ENCODE results near the gene ADGRG6.

ADGRG6 gene

DNA sequence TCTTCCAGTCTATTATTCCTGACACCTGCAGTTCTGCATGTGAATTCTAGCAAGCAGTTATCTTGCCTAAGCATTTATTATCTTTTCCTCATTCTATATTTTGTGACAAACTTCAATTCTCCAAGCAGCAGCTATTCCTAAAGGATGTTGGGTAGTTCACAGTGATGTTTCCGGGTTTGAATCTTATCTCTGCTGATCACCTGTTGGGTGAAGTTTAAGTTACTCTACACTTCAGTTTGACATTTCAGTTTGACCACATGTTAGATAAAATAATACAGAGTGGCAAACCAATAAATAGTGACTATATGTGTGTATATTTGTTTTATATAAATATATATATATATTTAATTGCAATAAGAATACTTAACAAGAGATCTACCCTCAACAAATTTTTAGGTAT lies 168.6 kb downstream of the ADGRG6 start:
- peaks cover 0 to 9% of the 10 kb centered on the region in 2 donors for H3K27me3 Mint-ChIP-seq
- no peaks in the 10 kb centered on the region for H3K36me3 Mint-ChIP-seq
- no peak overlapping the region for H3K27ac Mint-ChIP-seq
- peaks cover 5% of the 10 kb centered on the region in 2 donors for H3K9me3 Mint-ChIP-seq
- H3K4me3 Mint-ChIP-seq: no peak overlapping the region
- peaks cover 0 to 6% of the 10 kb centered on the region in 2 donors for H3K4me1 Mint-ChIP-seq
- DNase-seq (no peak), ATAC-seq (replicated peaks) (no peak)

DNA sequence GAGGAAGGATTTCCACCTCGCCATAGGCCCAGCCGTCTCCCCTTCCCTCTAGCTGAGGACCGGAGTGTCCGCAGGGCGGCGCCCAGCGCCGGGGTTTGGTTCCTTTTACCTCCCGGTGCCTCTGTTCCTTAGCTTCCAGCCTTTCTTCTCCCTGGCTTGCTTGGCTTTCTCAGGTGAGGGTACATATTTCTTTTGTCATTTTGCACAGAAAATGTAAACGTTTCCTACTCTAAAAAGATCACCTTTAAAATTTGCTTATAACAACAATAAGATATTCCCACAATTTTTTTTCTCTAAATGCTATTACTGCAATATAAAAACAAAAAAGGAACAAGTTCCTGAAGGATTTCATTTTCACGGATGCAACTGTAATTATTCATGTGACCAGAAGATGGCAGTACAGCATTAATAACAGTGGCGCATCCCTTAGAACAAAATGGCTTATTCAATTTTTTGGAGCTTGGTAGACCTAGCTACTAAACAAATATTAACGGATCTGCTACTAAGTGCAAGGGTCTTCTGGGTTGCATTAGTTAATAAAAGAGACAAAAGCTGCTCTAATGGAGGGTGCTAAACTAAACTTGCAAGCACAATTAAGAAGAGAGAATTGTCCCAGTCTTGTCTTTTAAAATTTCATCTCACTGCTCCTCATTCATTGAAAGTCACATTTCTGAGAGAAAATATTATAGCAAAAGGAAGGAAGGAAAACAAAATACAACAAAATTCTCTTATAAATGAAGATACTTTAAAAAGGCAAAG lies 172.9 kb downstream of the ADGRG6 start:
- peaks cover 0 to 4% of the 10 kb centered on the region in 2 donors for H3K27me3 Mint-ChIP-seq
- no peaks in the 10 kb centered on the region for H3K36me3 Mint-ChIP-seq
- DNase-seq (no peak), ATAC-seq (replicated peaks) (no peak)
- peaks cover 0 to under 1% of the 10 kb centered on the region in 2 donors for H3K9me3 Mint-ChIP-seq
- H3K27ac Mint-ChIP-seq: no peak overlapping the region
- H3K4me1 Mint-ChIP-seq: peaks cover 0 to 11% of the 10 kb centered on the region in 2 donors
- no peak overlapping the region for H3K4me3 Mint-ChIP-seq

DNA sequence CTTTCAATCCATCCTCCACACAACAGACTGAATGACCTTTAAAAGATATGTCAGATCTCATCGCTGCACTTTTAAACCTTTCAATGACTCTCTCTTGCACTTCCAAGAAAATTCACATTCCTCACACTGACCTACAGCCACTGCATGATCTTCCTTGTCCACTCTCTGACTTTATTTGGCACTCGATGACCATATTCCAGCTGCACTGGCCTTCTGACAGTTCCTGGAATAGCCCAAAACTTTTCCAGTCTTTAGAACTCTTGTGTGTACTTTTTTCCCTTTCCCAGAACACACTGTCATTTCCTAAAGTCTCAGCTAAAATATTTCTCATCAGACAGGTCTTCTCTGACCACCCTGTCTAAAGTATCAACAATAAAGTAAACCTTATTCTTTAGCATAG lies 174.6 kb downstream of the ADGRG6 start:
- ATAC-seq (replicated peaks): no peak
- H3K36me3 Mint-ChIP-seq: no peaks in the 10 kb centered on the region
- no peaks in the 10 kb centered on the region for H3K27me3 Mint-ChIP-seq
- H3K9me3 Mint-ChIP-seq: no peaks in the 10 kb centered on the region
- H3K4me1 Mint-ChIP-seq: peaks cover 0 to 11% of the 10 kb centered on the region in 2 donors
- no peak for DNase-seq
- no peak overlapping the region for H3K4me3 Mint-ChIP-seq
- H3K27ac Mint-ChIP-seq: no peak overlapping the region

DNA sequence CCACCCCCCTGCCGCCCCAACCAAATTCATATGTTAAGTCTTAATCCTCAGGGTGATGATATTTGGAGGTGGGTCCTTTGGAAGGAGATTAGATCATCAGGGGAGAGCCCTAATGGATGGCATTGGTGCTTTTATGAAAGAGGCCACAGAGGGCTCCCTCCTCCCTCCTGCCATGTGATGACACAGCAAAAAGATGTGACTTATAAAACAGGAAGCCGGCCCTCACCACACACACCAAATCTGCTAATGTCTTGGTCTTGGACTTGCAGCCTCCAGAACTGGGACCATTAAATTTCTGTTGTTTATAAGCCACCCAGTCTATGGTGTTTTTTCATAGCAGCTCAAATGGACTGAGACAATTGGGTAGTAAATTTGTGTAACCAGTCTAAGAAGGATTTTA lies 176.3 kb downstream of the ADGRG6 start:
- DNase-seq: peak; percentile 8

DNA sequence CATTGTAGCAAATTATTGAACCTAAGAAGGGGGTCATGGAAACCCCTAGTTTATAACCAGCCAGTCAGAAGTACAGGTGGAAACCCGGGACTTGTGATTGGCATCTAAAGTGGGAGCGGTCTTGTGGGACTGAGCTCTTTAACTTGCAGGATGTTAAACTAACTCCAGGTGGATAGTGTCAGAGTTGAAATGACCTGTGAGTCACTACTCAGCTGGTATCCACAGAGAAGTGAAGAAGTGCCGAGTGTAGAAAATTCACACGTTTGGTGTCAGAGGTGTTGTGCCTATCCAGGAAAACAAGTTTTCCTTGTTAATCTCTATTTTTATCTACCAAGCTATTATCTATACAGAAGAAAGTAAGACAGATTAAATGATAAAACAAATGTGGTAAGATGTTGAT lies 179.7 kb downstream of the ADGRG6 start:
- H3K27me3 Mint-ChIP-seq: no peaks in the 10 kb centered on the region
- no peak overlapping the region for H3K27ac Mint-ChIP-seq
- H3K4me3 Mint-ChIP-seq: no peak overlapping the region
- no peaks in the 10 kb centered on the region for H3K36me3 Mint-ChIP-seq
- ATAC-seq (replicated peaks): no peak
- DNase-seq: no peak
- H3K4me1 Mint-ChIP-seq: peaks cover 0 to 5% of the 10 kb centered on the region in 2 donors
- peaks cover 1 to 5% of the 10 kb centered on the region in 2 donors for H3K9me3 Mint-ChIP-seq

More for the DNA sequence above, 176.3 kb downstream of the ADGRG6 start:
- Mint-ChIP-seq H3K9me3 (no peaks in the 10 kb centered on the region), H3K27me3 (no peaks in the 10 kb centered on the region), H3K4me1 (peaks cover 0 to 11% of the 10 kb centered on the region in 2 donors), H3K27ac (no peak overlapping the region), H3K4me3 (no peak overlapping the region), H3K36me3 (no peaks in the 10 kb centered on the region)
- ATAC-seq (replicated peaks): peak; percentile 44 to 68

DNA sequence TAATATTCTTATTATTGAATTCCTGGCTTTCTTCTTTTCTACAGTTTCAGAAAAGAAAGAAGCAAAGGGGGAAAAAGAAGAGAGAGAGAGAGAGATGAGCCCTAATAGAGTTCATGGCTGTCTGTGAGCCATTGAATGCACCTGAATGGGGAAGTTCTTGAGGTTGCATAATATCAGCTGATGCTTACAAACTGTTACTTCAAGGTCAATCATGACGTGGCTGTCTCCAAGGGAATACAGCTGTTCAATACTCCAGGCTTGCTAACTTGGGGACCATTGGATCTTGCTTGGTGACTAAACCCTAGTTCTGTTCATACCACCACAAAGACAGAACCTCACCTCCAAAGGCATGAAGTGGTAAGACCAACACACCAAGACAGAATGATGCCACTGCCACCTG lies 180.4 kb downstream of the ADGRG6 start:
- Mint-ChIP-seq H3K27ac (no peak overlapping the region), H3K36me3 (no peaks in the 10 kb centered on the region), H3K27me3 (no peaks in the 10 kb centered on the region), H3K4me1 (peaks cover 0 to 5% of the 10 kb centered on the region in 2 donors), H3K9me3 (peaks cover 1 to 5% of the 10 kb centered on the region in 2 donors), H3K4me3 (no peak overlapping the region)
- DNase-seq (no peak), ATAC-seq (replicated peaks) (no peak)

DNA sequence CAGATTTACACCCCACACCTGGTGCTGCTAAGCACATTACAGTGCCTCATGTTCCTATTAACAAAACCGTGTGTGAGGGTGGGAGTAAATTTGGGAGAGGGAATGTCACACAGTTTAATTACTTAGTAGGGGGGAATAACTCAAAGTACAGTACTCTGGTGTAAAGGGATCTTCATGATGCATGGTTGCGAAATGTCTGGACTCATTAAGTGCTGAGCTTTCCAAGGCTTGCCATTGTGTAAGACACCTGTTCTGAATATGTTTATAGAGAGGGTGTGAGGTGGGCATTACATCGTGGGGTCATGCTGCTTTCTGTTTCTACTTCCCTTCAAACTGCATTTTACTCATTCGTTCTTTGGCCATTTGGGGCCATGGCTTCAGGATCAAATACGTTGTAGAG lies 181.2 kb downstream of the ADGRG6 start:
- DNase-seq (no peak), ATAC-seq (replicated peaks) (no peak)
- no peak overlapping the region for H3K4me3 Mint-ChIP-seq
- H3K4me1 Mint-ChIP-seq: peaks cover 0 to 4% of the 10 kb centered on the region in 2 donors
- no peaks in the 10 kb centered on the region for H3K36me3 Mint-ChIP-seq
- no peak overlapping the region for H3K27ac Mint-ChIP-seq
- H3K9me3 Mint-ChIP-seq: peaks cover 1 to 5% of the 10 kb centered on the region in 2 donors
- no peaks in the 10 kb centered on the region for H3K27me3 Mint-ChIP-seq

DNA sequence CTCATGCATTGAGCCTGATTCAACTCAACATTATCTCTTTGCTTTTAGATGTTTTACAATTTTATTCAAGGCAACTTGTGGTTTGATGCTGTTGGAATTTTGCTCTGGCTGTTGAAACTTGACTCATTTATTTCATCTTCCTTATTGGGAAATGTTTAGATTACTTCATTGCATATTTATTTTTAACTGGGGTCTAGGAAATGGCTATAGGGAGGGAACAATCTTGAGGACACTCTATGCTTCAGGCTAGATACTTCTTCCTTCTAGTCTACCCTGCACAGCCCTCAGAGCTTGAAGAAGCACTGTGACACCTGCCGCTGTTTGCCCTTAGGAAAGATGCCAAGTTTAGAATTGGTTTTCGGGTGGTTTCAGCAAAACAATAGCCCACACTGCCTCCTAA lies 183.4 kb downstream of the ADGRG6 start:
- Mint-ChIP-seq H3K27ac (no peak overlapping the region), H3K4me3 (no peak overlapping the region), H3K4me1 (no peaks in the 10 kb centered on the region), H3K36me3 (no peaks in the 10 kb centered on the region), H3K27me3 (peaks cover 0 to 8% of the 10 kb centered on the region in 2 donors), H3K9me3 (peaks cover 1 to 5% of the 10 kb centered on the region in 2 donors)
- ATAC-seq (replicated peaks) (no peak), DNase-seq (no peak)

DNA sequence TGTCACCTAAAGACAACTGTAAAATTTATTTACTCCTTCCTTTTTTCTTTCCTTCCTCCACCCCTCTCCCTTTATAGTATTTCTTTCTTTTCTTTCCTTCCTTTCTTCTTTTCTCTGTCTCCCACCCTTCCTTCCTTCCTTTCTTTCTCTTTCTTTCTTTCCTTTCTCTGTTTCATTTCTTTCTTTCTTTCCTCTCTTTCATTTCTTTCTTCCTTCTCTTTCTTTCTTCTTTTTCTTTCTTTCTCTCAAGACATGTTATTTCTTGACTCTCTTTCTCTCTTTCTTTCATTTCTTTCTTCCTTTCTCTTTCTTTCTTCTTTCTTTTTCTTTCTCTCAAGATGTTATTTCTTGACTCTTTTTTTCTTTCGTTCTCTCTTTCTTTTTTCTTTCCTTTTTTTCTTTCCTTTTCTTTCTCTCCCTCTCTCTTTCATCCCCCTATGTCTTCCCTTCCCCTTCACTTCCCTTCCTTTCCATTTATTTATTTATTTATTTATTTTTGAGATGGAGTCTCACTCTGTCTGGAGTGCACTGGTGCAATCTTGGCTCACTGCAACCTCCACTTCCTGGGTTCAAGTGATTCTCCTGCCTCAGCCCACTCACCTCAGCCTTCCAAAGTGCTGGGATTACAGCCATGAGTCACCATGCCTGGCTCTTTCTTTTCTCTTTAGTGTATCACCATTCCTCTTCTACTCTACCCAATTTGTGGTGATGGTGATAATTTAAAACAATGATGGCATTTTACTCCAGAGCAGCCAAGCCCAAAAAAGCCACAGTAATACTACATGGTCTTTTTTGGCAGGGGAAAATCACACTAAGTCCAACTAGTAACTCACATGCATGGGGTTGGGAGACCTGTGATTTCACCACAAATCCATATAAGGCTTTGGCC lies 188.2 kb downstream of the ADGRG6 start:
- Mint-ChIP-seq H3K36me3 (no peaks in the 10 kb centered on the region), H3K27ac (no peak overlapping the region), H3K27me3 (peaks cover 10 to 15% of the 10 kb centered on the region in 2 donors), H3K9me3 (peaks cover 0 to 4% of the 10 kb centered on the region in 2 donors), H3K4me3 (no peak overlapping the region), H3K4me1 (no peaks in the 10 kb centered on the region)
- ATAC-seq (replicated peaks) (no peak), DNase-seq (no peak)
